ENCODE results near the gene PARP14.

DNA sequence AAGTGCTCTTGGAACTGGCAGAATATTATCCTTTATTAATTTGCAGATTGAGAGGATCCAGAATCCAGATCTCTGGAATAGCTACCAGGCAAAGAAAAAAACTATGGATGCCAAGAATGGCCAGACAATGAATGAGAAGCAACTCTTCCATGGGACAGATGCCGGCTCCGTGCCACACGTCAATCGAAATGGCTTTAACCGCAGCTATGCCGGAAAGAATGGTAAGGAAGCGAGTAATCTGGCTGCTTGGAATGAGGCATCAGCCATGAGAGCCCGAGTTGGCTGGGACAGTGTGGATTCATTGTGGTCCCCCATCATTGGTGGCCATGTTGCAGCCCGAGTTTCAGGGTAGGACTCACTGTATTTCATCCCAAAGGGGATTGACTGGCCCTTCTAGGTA is 47.1 kb downstream of the PARP14 start:
- TF ChIP-seq, protein P1, sequence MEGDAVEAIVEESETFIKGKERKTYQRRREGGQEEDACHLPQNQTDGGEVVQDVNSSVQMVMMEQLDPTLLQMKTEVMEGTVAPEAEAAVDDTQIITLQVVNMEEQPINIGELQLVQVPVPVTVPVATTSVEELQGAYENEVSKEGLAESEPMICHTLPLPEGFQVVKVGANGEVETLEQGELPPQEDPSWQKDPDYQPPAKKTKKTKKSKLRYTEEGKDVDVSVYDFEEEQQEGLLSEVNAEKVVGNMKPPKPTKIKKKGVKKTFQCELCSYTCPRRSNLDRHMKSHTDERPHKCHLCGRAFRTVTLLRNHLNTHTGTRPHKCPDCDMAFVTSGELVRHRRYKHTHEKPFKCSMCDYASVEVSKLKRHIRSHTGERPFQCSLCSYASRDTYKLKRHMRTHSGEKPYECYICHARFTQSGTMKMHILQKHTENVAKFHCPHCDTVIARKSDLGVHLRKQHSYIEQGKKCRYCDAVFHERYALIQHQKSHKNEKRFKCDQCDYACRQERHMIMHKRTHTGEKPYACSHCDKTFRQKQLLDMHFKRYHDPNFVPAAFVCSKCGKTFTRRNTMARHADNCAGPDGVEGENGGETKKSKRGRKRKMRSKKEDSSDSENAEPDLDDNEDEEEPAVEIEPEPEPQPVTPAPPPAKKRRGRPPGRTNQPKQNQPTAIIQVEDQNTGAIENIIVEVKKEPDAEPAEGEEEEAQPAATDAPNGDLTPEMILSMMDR (conservative IDR thresholded peaks at IDR 0.05), result no peak
- TF ChIP-seq ZFX (IDR thresholded peaks at IDR 0.05), result no peak

All from C4-2B (cell line).